ENCODE measurements around the gene ZNF316. TPM values are rescaled to one million over a fixed set of nuclear protein-coding genes. Genes with fewer than 3 reads are reported as not detected.

The ZNF316 gene
- total and polyA plus RNA-seq, 10 of the 15 experiments (the other 5 are each of a cell fraction or from before 2014, with no cell fraction given) = 0.03 to 28.9 (median 5.7) TPM

DNA sequence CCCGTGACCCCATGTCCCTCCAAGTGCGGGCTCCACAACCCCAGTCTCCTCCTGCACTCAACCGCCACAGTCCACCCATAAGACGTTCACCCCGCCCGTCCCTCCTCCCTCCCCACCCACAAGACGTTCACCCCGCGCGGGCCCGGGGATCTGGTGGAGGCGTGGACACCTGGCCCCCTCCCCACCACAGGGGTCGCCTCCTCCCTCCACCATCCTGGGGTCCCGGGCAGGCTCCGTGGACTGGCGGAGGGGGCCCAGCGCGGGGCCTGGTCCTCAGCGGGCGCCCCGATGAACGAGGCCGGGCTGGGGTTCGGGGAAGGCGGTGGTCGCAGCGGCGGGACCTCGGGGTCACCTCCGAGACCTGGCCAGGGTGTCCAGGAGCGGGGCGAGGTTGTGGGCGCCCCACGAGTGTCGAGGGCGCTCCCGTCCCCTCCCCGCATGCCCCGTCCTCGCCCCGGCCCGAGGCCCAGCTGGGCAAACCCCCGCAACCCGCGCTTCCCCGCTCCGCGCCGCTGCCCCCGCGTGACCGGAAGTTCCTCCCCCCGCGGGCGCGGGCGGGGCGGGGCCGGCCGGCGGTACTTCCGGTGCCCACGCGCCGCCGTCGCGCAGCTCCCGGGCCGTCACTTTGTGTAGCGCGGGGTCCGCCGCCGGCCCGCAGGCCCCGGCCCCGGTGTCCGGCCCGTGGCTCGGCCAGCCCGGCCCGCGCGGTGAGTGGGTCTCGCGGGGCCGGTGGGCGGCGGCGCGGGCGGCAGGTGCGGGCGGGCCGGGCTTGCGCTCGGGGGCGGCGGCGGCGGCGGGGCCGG is at the start of gene ZNF316 (continued):
- TF ChIP-seq, protein P1, sequence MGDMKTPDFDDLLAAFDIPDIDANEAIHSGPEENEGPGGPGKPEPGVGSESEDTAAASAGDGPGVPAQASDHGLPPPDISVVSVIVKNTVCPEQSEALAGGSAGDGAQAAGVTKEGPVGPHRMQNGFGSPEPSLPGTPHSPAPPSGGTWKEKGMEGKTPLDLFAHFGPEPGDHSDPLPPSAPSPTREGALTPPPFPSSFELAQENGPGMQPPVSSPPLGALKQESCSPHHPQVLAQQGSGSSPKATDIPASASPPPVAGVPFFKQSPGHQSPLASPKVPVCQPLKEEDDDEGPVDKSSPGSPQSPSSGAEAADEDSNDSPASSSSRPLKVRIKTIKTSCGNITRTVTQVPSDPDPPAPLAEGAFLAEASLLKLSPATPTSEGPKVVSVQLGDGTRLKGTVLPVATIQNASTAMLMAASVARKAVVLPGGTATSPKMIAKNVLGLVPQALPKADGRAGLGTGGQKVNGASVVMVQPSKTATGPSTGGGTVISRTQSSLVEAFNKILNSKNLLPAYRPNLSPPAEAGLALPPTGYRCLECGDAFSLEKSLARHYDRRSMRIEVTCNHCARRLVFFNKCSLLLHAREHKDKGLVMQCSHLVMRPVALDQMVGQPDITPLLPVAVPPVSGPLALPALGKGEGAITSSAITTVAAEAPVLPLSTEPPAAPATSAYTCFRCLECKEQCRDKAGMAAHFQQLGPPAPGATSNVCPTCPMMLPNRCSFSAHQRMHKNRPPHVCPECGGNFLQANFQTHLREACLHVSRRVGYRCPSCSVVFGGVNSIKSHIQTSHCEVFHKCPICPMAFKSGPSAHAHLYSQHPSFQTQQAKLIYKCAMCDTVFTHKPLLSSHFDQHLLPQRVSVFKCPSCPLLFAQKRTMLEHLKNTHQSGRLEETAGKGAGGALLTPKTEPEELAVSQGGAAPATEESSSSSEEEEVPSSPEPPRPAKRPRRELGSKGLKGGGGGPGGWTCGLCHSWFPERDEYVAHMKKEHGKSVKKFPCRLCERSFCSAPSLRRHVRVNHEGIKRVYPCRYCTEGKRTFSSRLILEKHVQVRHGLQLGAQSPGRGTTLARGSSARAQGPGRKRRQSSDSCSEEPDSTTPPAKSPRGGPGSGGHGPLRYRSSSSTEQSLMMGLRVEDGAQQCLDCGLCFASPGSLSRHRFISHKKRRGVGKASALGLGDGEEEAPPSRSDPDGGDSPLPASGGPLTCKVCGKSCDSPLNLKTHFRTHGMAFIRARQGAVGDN (IDR thresholded peaks at IDR 0.05) = peak; percentile 85
- TF ChIP-seq ZNF207 (IDR thresholded peaks at IDR 0.05; ENCODE audit: borderline replicate concordance) = 0 out of 2 replicates have a peak, but pooled peaks have one; percentile 44

DNA sequence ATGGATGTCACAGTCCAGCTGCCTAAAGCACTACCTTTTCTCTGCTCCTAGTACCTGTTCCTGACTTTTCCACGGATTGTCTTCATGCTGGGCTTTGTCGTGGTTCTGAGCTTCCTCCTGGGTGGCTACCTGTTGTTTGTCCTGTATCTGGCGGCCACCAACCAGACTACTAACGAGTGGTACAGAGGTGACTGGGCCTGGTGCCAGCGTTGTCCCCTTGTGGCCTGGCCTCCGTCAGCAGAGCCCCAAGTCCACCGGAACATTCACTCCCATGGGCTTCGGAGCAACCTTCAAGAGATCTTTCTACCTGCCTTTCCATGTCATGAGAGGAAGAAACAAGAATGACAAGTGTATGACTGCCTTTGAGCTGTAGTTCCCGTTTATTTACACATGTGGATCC is 48.6 kb upstream of the ZNF316 start:
- ChIA-PET POLR2A (interaction anchor here (0.9 kb wide), 1 partner anchor 11 kb away, joined by 4 read pairs; no protein-coding TSS in a partner anchor), SMC1A (ENCODE audit: uncharacterized antibody, unreplicated experiment) (interaction anchor here (1.3 kb wide), 1 partner anchor 14 kb away, joined by 4 read pairs; no protein-coding TSS in a partner anchor), CTCF (interaction anchor here (1.6 kb wide), 1 partner anchor 10 kb away, joined by 5 read pairs; no protein-coding TSS in a partner anchor), RAD21 (ENCODE audit: unreplicated experiment) (no interaction called here)
- Histone ChIP-seq H3K27ac (ENCODE audit: control insufficient read depth, insufficient read depth) (no peak overlapping the region), H3K4me2 (ENCODE audit: control insufficient read depth, insufficient read depth) (no peak overlapping the region), H3K27me3 (replicated peaks in 1 of 2; ENCODE audit: control insufficient read depth in 2 of 2, insufficient read depth in 2 of 2, low read length in 1 of 2) (no peaks in the 10 kb centered on the region), H4K20me1 (ENCODE audit: control insufficient read depth, insufficient read depth) (no peaks in the 10 kb centered on the region; the same call in 1 of the 2 replicates), H3K4me3 (no peak overlapping the region), H3K9me3 (replicated peaks; ENCODE audit: control insufficient read depth, insufficient read depth, low read length) (no peaks in the 10 kb centered on the region), H3K9ac (ENCODE audit: control insufficient read depth, insufficient read depth, low read length) (no peak overlapping the region), H3K36me3 (ENCODE audit: control insufficient read depth in 2 of 2, insufficient read depth in 2 of 2, low read length in 1 of 2) (peaks cover 3 to 11% of the 10 kb centered on the region in 2 experiments; a peak in 3 of 4 replicates), H3K4me1 (ENCODE audit: control insufficient read depth, insufficient read depth, low read length) (peaks cover 10% of the 10 kb centered on the region), H3K79me2 (ENCODE audit: control insufficient read depth, insufficient read depth, low read length) (peaks cover 14% of the 10 kb centered on the region), H2AFZ (ENCODE audit: control insufficient read depth, low read depth, low read length) (no peak overlapping the region)
- WGBS (ENCODE audit: insufficient coverage, insufficient replicate concordance, low lambda C conversion rate, missing lambda C conversion rate) = 94% methylated on average over 9 of the region's 9 CpGs
- no TSS peak for BruUV-seq (replicated peaks)
- TF ChIP-seq, protein P2, sequence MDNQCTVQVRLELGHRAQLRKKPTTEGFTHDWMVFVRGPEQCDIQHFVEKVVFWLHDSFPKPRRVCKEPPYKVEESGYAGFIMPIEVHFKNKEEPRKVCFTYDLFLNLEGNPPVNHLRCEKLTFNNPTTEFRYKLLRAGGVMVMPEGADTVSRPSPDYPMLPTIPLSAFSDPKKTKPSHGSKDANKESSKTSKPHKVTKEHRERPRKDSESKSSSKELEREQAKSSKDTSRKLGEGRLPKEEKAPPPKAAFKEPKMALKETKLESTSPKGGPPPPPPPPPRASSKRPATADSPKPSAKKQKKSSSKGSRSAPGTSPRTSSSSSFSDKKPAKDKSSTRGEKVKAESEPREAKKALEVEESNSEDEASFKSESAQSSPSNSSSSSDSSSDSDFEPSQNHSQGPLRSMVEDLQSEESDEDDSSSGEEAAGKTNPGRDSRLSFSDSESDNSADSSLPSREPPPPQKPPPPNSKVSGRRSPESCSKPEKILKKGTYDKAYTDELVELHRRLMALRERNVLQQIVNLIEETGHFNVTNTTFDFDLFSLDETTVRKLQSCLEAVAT (IDR thresholded peaks at IDR 0.05) = no peak
- TF ChIP-seq BHLHE40 (IDR thresholded peaks at IDR 0.05; ENCODE audit: borderline replicate concordance in 1 of 2, low read depth in 2 of 2, low read length in 1 of 2) (no peak), FOXM1 (IDR thresholded peaks at IDR 0.05; ENCODE audit: low read depth, low read length) (no peak), KDM1A (IDR thresholded peaks at IDR 0.05; ENCODE audit: borderline replicate concordance) (no peak), RFX5 (IDR thresholded peaks at IDR 0.05; ENCODE audit: low read depth, low read length) (no peak), RUNX3 (IDR thresholded peaks at IDR 0.05; ENCODE audit: low read length) (no peak), ATF7 (IDR thresholded peaks at IDR 0.05; ENCODE audit: low read depth) (no peak), HCFC1 (IDR thresholded peaks at IDR 0.05; ENCODE audit: low read length) (no peak), SREBF1 (IDR thresholded peaks at IDR 0.05; ENCODE audit: low read length) (no peak), NFXL1 (IDR thresholded peaks at IDR 0.05; ENCODE audit: borderline replicate concordance) (no peak), KLF5 (IDR thresholded peaks at IDR 0.05; ENCODE audit: partially characterized antibody) (no peak), PAX8 (IDR thresholded peaks at IDR 0.05) (no peak)
- no peak for ATAC-seq
- FAIRE-seq = no peak
- no peak for DNase-seq (ENCODE audit: low read depth, low spot score)
- in situ Hi-C loops (cut with MboI) = no loop called here
- intact Hi-C loops (cut with micrococcal nuclease; ENCODE audit: unreplicated experiment) = loop anchor here (10.0 kb wide), 1 partner anchor 734 kb away; no protein-coding TSS in a partner anchor
